ENCODE data around the gene ROCK1.

Gene ROCK1

DNA sequence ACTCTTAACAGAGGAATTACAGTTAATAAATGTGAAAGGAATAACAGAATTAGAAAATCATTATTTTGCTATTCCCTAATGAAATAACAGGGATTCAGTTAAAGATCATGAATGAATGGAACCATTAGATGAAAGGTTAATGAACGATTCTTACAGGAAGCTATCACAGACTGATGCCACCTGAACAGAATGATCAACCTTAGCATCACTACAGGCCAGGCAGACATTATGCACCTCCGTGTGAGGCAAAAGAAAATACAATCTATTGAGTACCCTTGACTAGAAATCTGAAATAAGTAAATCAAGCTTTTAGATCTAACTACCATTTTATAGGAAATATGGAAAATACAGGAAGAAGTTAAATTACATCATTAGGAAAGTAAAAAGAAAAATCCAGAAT is 10.4 kb downstream of the ROCK1 start:
- DNase-seq, result no peak

DNA sequence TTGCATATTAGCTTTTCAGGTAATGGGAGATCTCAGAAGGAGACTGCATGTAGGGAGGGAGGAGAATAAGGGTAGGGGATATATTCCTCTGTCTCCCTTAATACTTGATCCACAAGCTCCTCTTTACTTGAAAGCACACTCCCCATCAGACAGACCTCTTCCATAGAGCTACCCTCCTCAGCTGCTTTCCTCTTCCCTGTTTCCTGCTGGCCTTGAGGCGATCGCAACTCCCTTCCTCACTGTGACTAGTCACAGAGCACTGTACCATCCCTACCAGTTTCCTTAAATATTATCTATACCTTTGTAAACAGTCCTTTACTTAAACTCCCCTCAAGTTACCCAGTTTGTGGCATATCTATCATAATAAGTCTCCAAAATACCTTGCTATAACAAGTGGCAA is 10.9 kb downstream of the ROCK1 start:
- DNase-seq, result no peak

GRCh38 chr18:21100146-21100545 is 11.5 kb downstream of the ROCK1 start:
- no peak for DNase-seq

GRCh38 chr18:21099442-21099841 is 12.2 kb downstream of the ROCK1 start:
- no peak for DNase-seq

DNA sequence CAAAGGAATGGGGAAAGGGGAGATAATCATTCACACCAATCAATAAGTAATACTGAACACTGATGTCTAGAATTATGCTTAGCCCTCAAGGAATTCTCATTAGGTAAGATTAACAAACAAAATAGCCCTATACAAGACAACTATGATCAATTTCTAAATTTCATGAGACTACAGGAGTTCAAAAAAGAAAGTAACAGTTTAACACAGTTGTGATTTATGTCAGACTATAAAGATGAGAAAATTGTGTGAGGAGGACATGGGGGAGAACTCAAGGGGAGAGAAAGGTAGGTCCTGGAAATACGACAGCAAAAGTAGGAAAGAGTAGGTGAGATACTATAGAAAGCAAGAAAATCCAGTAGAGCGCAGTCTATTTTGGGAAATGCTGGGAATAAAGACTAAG is 14.9 kb downstream of the ROCK1 start:
- DNase-seq, result no peak

GRCh38 chr18:21093133-21093532 is 18.5 kb downstream of the ROCK1 start:
- no peak for DNase-seq

- DNase-seq, result no peak
Measured at GRCh38 chr18:21090680-21091079, 20.9 kb downstream of the ROCK1 start.

- DNase-seq, result no peak
Measured at GRCh38 chr18:21085579-21086166, 25.9 kb downstream of the ROCK1 start.

GRCh38 chr18:21084511-21085078 is 27.0 kb downstream of the ROCK1 start:
- DNase-seq, result no peak

DNA sequence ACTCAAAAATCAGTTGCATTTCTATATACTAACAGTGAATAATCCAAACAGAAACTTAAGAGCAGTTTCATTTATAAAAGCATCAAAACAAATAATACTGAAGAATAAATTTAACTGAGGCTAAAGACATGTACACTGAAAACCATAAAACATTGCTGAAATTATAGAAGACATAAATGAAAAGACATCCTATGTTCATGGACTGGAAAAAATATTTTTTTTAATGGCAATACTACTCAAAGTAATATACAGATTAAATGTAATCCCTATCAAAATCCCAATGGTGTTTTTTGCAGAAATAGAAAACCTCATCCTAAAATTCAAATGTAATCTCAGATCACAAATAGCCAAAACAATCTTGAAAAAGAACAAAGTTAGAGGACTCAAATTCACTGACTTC is 28.6 kb downstream of the ROCK1 start:
- DNase-seq, result no peak

- DNase-seq, result no peak
Measured at GRCh38 chr18:21081426-21081825, 30.2 kb downstream of the ROCK1 start.

GRCh38 chr18:21080576-21080975 is 31.0 kb downstream of the ROCK1 start:
- no peak for DNase-seq

DNA sequence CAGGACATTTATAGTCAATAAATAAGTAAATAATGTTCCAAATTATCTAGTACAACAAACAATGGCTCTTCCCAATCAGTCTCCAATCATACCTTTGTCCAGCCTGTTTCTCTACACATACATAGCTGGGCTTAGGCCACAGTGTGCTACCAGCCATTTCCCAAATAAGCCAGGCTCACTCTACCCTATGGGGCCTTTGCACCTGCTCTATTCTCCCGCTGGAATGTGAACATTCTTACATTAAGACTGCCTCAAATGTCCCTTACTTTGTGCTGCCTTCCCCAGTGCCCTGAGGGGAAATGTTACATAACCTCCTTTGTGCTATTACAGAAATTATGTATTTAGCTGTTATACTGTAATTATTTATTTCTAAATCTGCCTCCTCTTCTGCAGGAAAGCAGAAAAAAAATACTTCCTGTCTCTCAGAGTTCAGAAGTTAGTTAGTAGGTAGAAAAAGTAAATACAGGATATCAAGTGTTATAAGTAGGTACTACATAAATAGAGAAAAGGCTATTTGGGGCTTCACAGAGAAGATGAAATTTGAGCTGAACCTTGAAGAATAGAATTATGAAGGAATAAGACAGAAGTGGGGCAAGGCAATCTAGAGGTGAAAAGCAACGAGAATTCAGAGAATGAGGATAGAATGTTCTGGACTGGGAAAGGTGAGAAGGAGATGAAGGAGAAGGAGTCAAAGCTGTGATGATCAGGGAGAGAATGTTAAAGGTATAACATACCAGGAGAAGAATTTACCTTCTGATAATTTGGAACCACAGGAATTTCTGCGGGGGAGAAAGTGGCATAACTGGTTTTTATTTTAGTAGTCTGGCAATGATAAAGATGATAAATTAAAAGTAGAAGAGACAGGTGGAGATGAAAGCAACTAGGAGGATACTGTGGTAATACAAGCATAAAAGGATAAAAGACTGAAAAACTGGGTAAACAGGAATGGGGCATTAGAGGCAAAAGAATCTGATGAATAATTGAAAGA is 37.0 kb downstream of the ROCK1 start:
- DNase-seq, result no peak

DNA sequence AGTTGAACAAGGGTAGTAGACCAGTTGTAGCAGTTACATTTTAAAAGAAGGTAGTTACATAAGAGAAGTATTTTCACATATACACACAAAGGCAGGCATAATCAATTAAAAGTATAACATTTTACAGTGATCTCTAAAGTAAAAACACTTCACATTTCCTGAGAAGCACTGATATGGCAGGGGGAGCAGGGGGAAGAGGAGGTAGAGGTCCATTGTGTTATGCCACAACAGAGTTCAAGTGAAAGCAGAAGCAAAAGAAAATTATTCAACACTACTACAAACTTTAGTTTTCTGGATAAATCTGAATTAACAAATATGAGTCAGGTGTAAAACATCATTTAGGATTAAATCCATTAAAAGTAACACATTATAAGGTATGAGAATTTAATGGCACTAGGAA is 38.4 kb downstream of the ROCK1 start:
- DNase-seq, result no peak

GRCh38 chr18:21071071-21071470 is 40.5 kb downstream of the ROCK1 start:
- DNase-seq, result no peak

DNA sequence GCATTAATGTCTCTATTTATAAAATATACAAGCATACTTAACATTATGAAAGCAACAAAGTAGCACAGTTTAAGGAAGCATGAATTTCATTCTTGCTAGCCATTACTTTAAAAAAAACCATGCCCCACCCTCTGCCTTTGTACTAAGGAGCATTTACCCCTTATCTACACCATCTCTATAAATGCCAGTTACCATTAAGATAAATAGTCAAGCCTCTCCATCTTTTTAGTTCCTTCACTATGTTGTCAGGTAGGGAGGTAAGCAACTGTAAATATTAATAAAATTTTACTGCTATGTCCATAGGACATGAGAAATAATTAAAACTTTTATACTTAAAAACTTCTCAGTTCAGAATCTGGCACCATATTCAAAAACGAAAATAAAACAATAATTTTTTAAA is 42.1 kb downstream of the ROCK1 start:
- DNase-seq, result no peak

GRCh38 chr18:21064347-21064746 is 47.3 kb downstream of the ROCK1 start:
- DNase-seq, result no peak

DNA sequence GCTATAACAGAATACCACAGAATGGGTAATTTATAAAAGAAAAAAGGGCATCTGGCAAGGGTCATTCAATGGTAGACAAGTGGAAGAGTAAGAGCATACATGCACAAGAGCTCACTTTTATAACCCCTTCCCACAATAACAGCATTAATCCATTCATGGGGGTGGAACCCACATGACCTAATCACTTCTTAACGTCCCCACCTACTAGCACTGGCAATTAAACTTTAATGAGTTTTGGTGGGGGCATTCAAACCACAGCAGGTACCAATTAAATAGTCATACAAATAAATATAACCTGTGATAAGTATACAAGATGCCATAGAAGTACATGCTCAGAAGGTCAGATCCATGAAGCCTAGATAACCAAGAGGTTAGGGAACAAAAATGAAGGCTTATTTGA is 48.6 kb downstream of the ROCK1 start:
- no peak for DNase-seq

DNA sequence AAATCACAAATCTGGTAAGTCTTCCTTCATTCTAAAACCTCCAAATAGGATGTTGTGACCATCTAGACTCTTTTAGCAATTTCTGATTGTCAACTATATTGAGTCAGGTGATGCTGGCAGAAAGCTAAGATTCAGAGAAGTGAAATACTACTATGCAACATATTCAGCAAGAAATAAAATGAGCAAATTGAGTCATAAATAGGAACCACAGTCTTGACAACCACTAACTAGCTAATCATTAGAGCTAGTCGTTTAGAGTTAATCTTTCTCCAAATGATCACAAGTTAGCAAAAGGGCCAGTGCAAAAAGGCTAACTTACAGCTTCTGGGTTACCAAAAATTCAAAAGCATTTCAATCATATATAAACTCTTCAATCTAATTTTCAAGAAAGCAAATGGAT is 54.5 kb downstream of the ROCK1 start:
- DNase-seq, result no peak

GRCh38 chr18:21056545-21056944 is 55.1 kb downstream of the ROCK1 start:
- no peak for DNase-seq

- DNase-seq, result no peak
Measured at GRCh38 chr18:21054252-21054821, 57.3 kb downstream of the ROCK1 start.

GRCh38 chr18:21053127-21053526 is 58.5 kb downstream of the ROCK1 start:
- DNase-seq, result no peak

DNA sequence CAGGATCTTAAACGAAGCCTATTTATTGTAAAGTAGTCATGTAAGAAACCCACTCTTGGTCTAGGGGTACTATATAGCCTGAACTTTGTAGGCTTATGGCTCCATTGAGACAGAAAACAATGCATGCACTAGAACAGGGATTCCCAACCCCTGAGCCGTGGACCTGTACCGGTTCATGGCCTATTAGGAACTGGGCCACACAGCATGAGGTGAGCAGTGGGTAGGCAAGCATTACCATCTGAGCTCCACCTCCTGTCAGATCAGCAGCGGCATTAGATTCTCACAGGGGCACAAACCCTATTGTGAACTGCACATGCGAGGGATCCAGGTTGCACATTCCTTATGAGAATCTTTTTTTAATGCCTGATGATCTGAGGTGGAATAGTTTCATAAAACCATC is 59.2 kb downstream of the ROCK1 start:
- no peak for DNase-seq

GRCh38 chr18:21051620-21052019 is 60.0 kb downstream of the ROCK1 start:
- DNase-seq, result no peak

Data from NCI-H510A (cell line).